ENCODE data around the gene VPS39.

VPS39 gene

DNA sequence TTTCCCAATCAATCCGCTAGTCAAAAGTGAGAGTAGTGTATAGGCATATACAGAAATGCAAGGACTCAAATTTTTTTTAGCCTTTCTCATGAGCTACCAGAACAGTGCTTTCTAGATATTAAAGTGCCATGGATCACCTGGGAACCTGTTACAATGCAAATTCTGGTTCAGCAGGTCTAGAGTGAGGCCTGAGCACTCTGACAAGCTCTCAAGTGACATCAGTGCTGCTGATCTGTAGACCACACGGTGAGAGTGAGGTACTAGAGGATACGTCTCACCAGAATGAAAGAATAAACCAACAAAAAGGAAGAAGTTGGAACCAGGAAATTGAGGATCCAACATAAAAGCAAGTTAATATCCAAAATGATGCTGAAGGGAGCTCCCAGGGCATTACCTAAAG, 97.7 kb downstream of the VPS39 start:
- DNase-seq (ENCODE audit: low read depth, low spot score): no peak
- no peak overlapping the region for H3K4me3 ChIP-seq (ENCODE audit: low read length)

GRCh38 chr15:42108806-42109205, 99.3 kb downstream of the VPS39 start:
- no peak overlapping the region for H3K4me3 ChIP-seq (ENCODE audit: low read length)
- no peak for DNase-seq (ENCODE audit: low read depth, low spot score)
